SW480 (cell line): Measurements from ENCODE around the gene CTU2.

ENCODE experiments used
- DNase-seq: peaks from one replicate; pipeline ENCODE4 v3.0.0-alpha.2; 2016; ENCODE audit warnings: low spot score

CTU2 gene

DNA sequence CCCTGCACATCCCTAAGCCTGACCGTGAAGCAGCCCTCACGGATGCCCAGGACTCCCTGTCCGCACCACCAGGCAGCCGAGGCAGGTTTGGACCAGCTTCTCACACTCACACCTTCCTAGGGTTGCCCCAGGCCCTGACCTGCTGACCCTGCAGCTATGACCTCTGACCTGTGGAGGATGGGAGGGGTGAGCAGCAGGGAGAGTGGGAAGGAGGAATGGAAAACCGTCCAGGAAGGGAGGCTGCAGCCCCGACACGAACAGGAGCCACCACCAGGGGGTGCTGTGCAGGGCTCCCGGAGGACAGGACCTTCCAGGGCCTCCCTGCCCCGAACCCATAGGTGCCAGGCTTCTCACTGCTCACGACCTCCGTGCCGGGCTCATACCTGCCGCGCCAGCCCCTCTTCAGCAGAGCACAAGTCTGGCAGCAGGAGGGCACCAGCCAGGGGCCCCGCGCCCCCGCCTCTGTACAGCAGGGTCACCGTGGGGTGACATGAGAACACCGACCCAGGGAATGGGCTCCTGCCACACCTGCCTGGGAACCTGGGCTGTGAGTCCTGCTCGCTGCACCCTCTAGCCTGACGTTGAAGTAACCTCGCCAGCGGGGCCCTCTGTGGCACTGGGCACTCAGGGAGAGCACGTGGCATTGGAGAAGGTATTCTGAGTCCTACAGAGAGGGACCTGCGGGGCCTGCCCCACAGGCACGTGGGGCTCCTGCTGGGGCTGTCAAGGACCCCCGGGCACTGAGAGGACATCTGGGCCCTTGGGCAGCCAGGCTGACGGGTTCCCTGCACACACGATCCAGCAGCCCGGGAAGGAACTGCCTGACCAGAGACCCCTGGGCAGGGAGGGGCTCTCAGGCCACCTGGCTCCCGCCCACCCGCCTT lies 37.6 kb downstream of the CTU2 start:
- DNase-seq, result peak; percentile 36

DNA sequence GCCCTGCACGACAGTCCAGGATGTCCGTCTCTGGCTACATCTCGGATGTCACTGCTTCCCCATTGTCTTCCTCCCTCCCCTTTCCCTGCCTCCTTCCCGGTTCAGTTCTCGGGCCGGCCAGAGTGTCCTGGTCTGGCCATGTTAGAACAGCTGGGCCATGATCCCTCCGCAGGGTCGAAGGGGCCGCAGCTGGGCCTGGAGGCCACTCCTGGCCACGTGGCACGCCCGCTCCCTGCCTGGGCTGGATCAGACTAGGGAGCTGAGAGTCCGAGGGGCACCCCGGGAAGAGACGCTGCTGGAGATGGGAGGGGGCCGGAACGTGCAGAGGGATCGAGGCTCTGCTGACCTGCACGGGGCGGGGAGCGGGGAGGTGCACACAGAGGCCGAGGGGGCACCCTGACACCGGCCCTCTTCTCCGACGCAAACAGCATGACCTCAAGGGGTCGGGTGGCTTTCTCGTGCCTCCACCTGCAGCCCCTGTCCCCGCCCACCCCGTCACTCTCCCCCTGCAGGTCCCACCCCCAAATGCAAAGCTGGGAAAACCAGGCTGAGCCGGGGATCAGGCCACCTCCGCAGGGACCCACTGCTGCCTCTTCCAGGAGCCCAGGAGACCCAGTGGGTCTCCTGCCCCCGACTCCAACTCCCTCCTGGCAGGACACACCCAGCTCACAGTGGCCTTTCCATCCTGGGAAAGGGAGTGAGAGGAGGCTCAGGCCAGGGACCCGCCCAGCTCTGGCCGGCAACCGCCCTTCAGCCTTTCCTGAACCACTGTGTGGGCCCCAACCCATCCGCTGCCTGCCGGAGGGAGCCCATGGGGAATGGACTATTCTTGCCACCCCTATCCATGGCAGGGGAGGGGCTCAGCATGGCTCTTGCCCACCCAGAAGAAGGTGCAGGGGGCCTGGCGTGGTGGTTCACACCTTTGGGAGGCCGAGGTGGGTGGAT lies 38.5 kb downstream of the CTU2 start:
- DNase-seq, result no peak

DNA sequence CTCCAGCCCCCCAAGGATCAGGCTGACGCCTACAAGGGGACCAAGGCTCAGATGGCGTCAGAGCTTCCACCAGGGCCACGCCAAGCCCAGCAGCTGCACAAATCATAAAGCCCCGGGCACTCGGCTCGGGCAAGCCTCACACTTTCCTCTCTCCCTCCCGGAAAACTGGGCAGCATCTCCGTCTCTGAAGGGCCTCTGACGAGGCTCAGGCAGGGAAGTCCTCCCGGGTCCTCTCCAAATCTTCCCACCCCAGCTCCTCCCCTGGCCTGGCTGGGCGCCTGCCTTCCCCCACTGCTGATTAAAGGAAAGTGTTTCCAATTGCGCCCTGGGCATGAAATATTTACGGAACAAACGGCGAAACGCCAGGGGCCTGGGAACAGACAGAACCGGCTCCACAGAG lies 40.2 kb downstream of the CTU2 start:
- DNase-seq, result no peak

DNA sequence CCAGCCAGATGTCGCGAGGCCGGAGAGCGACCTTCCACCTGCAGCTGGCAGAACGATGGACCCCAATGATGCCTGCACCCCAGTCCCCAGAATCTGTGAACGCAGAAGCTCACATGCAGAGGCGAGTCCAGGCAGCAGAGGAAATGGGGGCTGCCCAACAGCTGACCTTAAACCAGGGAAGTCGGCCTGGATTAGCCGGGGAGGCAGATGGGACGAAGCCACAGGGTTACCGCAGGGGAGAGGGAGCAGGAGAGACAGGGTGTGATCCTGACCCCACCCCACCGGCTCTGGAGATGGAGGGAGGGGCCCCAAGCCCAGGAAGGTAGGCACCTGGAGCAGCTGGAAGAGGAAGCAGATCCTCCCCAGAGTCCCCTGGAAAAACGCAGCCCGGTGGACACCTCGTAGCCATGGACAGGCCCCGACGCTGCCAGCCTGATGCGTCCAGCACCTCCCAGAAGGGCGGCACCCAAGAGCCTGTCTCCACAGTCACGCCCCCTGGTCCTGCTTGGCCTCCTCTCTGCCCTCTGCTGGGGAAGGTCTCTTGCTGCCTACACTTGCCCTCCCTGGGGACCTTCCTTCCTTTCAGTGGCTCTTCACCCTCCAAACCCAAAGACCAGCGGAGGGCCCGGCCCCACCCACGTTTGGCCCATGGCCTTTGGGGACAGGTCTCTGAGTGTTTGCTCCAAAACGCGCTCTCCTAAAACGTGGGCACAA lies 41.4 kb downstream of the CTU2 start:
- DNase-seq, result no peak

DNA sequence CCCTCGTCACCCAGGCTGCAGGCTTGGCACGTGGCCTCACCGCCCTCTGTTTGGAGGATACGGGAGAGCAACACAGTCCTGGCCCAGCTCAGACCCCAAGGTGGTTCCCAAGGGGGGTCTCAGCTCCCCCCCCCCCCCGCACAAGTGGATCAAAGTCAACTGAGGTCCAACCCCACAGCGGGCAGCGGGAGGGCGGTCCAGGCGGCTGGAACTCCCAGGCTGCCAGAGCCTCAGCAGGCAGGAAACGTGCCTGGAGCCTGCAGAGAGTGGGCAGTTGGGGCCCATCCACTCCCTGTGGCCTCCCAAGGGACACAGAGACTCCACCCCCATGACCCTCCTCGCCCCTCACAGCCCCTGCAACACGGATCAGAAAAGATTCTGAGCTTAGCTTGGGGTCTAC lies 42.1 kb downstream of the CTU2 start:
- no peak for DNase-seq

DNA sequence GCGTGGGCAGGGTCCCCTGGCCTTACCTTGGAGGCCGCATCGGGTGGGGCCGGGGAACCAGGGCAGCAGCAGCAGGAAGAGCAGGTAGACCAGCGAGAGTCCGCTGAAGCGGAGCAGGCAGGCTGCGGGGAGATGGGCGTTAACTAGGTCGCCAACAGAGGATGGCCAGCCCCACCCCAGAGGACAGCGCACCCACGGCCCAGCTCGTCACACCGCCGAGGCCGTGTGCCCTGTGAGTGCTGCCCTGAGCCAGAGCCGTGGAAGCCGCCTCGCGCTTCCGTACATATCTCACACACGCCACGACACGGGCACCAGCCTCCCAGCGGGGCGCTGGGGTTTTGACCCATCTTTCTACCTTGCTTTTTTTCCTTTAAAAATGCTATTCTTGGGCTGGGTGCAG lies 43.1 kb downstream of the CTU2 start:
- DNase-seq, result no peak

DNA sequence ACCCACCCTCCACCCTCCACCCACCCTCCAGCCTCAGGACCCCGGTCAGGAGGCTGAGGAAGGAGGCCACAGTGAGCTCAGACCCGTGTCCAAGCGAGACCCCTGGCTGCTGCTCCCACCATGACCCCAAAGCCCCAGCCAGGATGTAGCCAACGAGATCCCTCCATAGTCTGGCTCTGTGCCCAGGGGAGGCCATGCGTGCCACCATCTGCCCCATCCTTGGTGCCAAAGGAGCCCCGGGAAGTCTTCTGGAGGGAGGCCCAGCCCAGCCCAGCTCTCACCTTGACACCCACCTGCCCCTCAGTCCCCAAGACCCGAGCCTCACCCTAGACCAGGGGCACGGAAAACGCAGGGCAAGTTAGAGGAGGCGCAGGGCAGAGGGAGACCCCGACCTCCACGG lies 44.6 kb downstream of the CTU2 start:
- no peak for DNase-seq

DNA sequence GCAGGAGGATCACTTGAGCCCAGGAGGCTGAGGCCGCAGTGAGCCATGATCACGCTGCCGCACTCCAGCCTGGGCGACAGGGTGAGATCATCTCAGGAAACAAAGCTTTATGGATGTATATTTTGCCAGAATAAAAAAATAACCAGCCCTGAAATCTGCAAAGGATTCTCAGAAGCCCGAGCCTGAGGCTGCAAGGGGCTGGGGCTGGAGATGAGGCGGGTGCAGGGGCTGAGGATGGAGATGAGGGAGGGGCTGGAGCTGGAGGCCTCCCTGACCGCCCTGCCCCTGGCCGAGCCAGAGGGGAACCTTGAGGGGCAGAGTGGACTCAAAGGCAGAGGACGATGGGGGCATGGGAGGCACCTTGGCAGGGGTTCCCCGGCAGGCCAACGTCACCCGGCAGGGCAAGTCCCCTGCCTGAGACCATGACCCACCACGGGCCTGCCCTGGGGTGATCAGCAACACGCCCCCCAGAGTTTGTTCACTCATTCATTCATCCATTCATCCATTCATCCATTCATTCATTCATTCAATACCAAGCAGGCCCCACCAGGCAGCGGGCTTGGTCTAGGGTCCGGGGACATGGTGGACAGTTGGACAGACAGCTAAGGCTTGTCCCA lies 46.2 kb downstream of the CTU2 start:
- no peak for DNase-seq

DNA sequence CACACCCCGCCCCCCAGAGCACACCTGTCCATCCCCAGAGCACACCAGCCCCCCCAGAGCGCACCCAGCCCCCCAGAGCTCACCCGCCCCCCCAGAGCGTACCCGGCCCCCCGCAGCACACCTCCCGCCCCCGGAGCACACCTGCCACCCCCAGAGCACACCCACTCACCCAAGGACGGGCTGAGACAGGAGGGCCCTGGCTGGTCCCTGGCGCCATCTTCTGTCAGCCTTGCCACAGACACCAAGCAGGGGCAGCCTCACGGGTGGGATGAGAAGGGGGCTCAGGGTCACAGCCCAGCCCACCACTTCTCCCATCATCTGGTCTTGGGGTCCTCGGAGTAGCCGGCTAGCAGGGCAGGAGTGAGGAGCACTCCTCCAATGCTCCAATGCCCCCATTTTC lies 46.9 kb downstream of the CTU2 start:
- DNase-seq, result no peak

DNA sequence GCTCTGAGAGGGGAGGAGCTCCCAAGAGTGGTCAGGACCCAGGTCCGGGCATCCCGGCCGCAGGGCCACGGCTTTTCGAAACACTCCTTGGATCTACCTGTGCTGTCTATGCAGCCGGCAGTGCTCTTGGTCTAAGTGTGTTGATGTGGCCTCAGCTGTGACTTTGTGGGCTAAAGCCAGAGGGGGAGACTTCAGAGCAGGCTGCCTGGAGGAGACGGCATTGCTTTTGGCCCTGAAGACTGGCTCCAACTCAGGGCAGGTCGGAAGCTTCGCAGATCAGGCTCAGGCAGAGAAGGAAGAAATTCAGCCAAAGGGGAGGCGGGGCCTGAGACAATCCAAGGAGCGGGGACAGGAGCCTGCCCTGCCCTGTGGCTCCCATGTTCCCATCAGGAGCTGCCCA lies 47.3 kb downstream of the CTU2 start:
- DNase-seq, result no peak

DNA sequence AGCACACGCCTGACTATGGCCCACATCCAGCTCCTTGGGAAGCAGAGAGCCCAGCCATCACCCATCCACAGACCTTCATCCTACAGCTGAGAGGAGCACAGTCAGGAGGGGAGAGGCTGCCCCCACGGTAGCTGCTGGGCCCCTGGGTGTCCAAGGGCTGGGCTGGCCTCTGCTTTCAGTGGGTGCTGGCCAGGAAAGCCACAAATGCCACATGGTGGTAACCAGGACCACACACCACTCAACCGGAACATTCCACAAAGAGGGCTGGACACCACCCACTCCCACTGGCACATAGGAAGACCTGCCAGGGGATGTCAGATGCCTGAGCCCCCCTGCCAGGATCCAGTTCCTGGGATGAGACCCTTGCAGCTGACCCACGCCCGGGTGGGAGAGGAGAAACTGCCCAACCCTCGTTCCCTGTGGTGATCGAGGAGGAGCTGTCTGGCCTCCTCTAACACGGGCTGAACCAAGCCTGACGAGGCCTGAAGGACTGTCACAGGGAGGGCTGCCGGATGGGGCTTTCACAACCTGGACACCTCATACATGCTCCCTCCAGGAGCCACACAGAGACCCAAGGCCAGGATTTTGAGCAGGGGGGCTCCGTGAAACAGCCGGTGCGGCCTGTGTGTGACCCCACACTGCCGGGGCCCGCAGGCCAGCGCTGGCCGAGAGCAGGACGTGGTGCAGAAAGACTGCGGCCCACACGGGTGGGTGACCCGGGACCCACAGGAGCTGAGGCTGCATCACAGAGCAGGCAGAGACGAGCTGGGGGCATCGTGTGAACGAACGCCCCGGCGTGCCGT lies 48.0 kb downstream of the CTU2 start:
- no peak for DNase-seq

DNA sequence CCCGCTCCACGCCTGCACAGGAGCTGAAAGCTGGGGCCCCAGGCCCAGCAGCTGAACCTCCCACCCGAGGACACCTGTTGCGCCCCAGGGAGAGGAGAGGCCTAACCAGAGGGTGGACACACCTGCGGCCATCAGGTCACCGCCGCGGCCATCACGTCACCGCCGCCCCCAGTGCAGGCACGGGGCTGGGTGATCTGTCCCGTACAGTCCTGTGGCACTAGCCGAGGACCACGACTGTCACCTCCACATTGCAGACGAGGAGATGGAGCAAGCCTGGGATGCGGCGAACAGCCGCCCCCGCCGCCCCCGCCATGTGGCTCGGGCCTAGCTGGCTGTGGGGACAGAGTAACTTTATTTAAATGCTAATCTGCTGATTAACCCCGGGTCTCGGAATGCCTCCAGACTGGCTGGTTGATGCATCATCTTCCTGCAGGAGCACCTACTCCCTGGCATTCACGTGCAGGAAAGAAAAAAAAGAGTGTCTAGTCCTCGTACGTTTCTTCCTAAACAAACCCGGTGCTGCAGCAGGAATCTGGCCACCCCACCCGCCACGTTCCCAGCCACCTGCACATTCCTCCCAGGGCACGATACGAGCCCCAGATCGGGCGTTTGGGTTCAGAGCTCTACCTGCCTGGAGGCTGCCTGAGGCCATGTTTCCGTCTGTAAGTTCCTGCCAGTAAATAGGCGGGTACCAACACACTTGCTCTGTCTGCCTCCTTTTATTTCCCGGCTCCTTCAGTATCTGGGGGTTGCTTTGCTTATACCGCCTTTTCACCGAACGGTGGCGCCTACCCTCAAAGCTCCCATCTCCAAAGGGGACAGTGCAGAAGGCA lies 48.8 kb downstream of the CTU2 start:
- DNase-seq, result no peak

DNA sequence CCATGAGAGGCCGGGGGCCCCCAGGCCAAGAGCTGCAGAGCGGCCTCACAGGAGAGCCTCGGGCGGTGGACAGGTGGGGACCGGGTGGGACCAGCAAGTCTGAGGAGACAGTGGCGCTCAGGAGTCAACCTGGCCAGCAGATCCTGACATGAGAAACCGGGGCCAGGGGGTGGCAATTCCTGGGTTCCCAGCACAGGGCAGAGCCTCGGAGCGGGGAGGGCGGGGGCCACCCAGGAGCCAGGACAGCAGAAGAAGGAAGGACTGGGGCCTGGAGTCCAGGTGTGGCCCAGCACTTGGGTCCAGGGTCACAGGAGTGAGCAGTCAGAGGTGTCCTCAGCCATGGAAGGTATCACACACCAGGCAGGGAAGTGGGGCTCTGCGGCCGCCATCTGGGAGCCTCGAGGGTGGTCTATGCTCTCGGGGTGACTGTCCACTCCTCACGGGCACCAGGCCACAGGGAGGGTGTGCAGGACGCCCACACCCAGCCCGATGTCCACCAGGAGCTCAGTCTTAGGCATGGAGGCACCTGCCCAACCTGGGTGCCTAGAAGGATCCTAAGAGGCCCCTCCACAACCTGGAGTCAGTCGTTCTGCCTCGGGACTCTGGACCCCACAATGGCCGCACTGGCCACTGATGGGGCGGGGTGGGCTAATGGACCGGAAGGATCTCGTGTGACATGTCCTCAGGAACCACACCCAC lies 49.6 kb downstream of the CTU2 start:
- DNase-seq, result no peak

DNA sequence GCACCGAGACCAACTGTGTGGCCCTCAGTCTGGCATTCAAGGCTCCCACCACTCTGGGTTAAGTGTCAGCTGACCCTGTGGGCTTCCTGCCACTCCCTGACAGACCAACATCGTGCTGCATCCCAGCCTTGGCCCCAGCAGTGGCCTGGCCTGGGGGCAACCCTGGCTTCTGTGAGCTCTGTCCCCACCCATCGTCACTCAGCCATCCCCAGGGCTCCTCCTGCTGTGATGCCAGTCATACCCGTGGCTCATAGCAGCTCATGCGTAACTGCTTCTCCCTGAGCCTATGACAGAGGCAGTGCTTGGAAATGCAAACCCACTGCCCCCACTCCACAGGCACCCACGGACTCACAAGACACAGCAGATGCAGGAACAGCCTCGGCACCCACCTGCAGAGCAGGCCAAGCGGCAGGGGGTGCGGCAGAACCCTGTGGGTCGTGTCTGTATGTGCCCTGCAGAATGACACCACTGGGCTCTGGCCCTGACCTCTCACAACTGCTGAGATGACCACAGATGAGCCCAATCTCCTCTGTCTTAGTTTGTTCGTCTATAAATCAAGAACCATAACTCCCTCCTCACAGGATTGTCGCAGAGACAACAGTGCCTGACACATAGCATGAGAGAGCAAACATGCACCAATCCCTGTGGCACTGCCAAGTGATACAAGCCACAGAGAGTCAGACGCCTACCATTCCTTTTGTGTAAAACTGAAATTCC lies 52.1 kb downstream of the CTU2 start:
- no peak for DNase-seq

DNA sequence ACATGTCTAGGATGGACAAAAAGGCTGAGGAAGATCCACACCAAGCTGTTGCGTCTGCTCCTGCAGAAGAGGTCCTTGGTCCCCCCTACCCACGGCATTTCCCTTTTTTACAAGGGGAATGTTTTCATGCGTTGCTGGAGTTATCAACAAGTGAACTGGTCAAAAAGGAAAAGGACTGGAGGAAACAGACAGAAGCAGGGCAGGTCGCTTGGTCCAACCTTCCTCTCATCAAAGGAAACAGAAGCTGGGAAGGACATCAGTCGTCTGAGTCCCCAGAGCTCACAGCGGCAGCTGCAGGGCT lies 52.6 kb downstream of the CTU2 start:
- DNase-seq, result no peak

DNA sequence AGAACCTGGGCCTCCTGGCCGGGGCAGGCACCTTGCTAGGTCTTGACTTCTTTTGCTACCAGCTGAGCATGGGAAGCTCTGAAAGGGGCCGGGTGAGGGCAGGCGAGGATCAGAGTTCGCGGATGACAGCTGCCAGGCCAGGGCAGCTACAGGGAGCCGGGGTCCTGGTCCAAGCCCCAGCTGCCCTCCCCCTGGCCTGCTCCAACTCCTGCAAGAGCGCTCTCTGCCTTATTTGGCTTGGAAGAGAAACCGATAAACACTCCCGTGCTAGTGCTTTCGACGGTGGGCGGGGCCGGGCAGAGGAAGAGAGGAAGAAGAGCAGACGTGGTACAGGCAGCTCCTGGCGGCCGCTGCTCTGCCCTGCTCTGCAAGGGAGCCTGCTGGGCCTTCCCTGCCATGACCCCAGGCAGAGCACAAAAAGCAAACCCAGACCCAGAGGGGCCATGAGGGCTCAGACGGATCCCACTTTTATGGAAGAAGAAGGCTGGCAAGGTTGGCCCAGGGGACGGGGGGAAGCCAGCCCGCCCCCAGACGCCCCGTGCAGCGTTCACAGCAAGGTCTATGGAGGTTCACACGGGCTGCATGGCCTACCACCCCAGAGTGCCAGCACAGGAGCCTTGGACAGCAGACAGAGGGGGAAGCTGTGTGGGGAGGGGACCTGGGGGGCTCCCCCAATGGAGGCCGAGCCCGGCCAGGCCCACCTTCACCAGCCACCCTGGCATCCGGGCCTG lies 53.1 kb downstream of the CTU2 start:
- no peak for DNase-seq

DNA sequence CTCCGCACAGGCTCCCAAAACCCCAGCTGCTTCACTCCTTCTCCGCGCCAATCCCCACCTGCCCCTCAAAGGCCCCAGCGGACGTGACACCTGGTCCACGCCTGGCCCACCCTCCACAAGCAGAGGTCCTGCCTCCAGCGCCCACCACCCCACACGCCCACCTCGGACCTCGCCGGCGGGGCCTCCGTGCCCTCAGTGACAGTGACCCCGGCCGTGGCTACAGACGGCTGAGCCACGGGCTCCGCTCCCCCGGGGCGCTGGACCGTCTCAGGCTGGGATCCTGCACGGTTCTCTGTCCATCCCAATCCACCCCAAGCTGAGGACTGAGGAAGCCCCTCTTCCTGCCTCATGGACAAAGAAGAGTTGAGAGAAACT lies 53.7 kb downstream of the CTU2 start:
- no peak for DNase-seq

DNA sequence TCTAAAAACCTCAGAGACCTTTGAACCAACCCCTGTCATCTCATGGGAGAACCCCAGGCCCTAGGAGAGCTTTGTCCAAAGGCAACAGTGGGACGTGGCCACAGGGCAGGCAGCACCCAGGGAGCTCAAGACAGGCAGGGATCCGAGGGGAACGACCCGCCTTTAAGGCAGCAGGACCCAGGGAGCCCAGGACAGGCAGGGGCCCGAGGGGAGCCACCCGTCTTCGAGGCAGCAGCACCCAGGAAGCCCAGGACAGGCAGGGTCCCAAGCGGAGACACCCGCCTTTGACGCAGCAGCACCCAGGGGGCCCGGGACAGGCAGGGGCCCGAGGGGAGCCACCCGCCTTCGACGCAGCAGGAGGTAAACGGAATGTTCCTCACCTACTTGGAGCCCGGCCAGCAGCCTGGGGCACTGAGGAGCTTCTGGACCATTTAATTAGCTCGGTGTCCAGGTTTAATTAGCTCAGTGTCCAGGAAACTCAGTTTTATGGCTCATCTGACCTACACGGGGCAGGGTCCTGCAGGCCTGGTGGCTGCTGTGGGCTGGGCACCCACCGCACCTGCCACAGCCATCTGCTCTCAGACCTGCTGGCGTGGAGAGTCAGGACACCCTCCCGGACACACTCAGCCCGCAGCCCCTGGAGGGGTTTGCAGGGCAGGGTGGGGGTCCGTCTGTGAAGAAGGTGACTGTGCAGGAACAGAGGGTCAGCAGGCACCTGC lies 54.3 kb downstream of the CTU2 start:
- no peak for DNase-seq
